BE2C (cell line): ENCODE results near the gene CREB5.

Experiments used
- DNase-seq: peaks from one replicate; pipeline ENCODE4 v3.0.0-alpha.2; 2020
- H3K27me3 ChIP-seq: fragments of 250-450 bp; sonication (Bioruptor Pico); 2 replicates; pipeline ENCODE4 v1.5.1; 2020; ENCODE audit warnings: mild to moderate bottlenecking
- H3K36me3 ChIP-seq: fragments of 250-450 bp; sonication (Bioruptor Pico); 2 replicates; pipeline ENCODE4 v1.5.1; 2020; ENCODE audit warnings: mild to moderate bottlenecking
- H3K4me1 ChIP-seq: fragments of 250-450 bp; sonication (Bioruptor Pico); 2 replicates; pipeline ENCODE4 v1.5.1; 2020
- H3K4me3 ChIP-seq: 2 replicates; pipeline ENCODE4 v1.5.1; 2011; ENCODE audit warnings: low read depth, low read length
- H3K9me3 ChIP-seq: fragments of 250-450 bp; sonication (Bioruptor Pico); 2 replicates; pipeline ENCODE4 v1.5.1; 2020
- CTCF ChIP-seq: IDR thresholded peaks from 2 replicates; pipeline ENCODE4 v1.5.1; 2012; ENCODE audit warnings: mild to moderate bottlenecking, low read depth, low read length

The CREB5 gene

GRCh38 chr7:28591041-28591674 is 178.8 kb downstream of the CREB5 start:
- Histone ChIP-seq H3K4me3 (no peak overlapping the region), H3K36me3 (no peaks in the 10 kb centered on the region), H3K4me1 (peaks cover 15% of the 10 kb centered on the region), H3K9me3 (no peaks in the 10 kb centered on the region), H3K27me3 (no peaks in the 10 kb centered on the region)
- TF ChIP-seq CTCF, result no peak
- no peak for DNase-seq

- peak; percentile 25 for DNase-seq
These were observed 179.5 kb downstream of the CREB5 start for GRCh38 chr7:28591725-28592349.

GRCh38 chr7:28592861-28593260 is 180.5 kb downstream of the CREB5 start:
- TF ChIP-seq CTCF, result no peak
- no peak for DNase-seq

More at GRCh38 chr7:28591725-28592349, 179.5 kb downstream of the CREB5 start:
- Histone ChIP-seq H3K27me3 (no peaks in the 10 kb centered on the region), H3K4me1 (peaks cover 12% of the 10 kb centered on the region), H3K9me3 (no peaks in the 10 kb centered on the region), H3K4me3 (no peak overlapping the region), H3K36me3 (no peaks in the 10 kb centered on the region)
- TF ChIP-seq CTCF, result no peak

GRCh38 chr7:28595076-28595475 is 182.8 kb downstream of the CREB5 start:
- Histone ChIP-seq H3K9me3 (no peaks in the 10 kb centered on the region), H3K36me3 (no peaks in the 10 kb centered on the region), H3K27me3 (no peaks in the 10 kb centered on the region), H3K4me1 (peaks cover 13% of the 10 kb centered on the region), H3K4me3 (no peak overlapping the region)
- TF ChIP-seq CTCF, result no peak
- no peak for DNase-seq

More at GRCh38 chr7:28592861-28593260, 180.5 kb downstream of the CREB5 start:
- Histone ChIP-seq H3K27me3 (no peaks in the 10 kb centered on the region), H3K4me3 (no peak overlapping the region), H3K9me3 (no peaks in the 10 kb centered on the region), H3K36me3 (no peaks in the 10 kb centered on the region), H3K4me1 (peaks cover 13% of the 10 kb centered on the region)

- Histone ChIP-seq H3K9me3 (no peaks in the 10 kb centered on the region), H3K36me3 (no peaks in the 10 kb centered on the region), H3K27me3 (no peaks in the 10 kb centered on the region), H3K4me3 (no peak overlapping the region), H3K4me1 (peaks cover 13% of the 10 kb centered on the region)
- no peak for TF ChIP-seq CTCF
- DNase-seq, result no peak
These were observed 183.5 kb downstream of the CREB5 start for GRCh38 chr7:28595801-28596200.

- no peaks in the 10 kb centered on the region for H3K36me3 ChIP-seq
- H3K27me3 ChIP-seq, result no peaks in the 10 kb centered on the region
- peaks cover 10% of the 10 kb centered on the region for H3K4me1 ChIP-seq
- H3K4me3 ChIP-seq, result no peak overlapping the region
- H3K9me3 ChIP-seq, result no peaks in the 10 kb centered on the region
- no peak for DNase-seq
- no peak for TF ChIP-seq CTCF
These were observed 184.1 kb downstream of the CREB5 start for GRCh38 chr7:28596245-28596935.
